Subcutaneous adipose tissue (tissue), 4 donors: ENCODE results near the gene ALDH3B1. TPM values are rescaled to one million over a fixed set of nuclear protein-coding genes. Genes with fewer than 3 reads are reported as not detected.

Source experiments
- CTCF ChIP-seq: fragments of 450-650 bp; IDR thresholded peaks from one replicate; pipeline ENCODE4 v1.5.1; 2016; ENCODE audit warnings: low read depth, mild to moderate bottlenecking, control low read depth, antibody characterized with exemption, moderate library complexity
- total RNA-seq, 4 donors: library from RNA; depleted of rRNA; stranded (reverse); fragments of >200 nt; gene quantifications; one replicate each; pipeline ENCODE4 v1.1.0, GENCODE V29; 2016

The ALDH3B1 gene
- total RNA-seq, 4 donors from 2014 or later: 11.7 to 43.5 (median 22.3) TPM

GRCh38 chr11:68024508-68024907, 14.4 kb downstream of the ALDH3B1 start:
- TF ChIP-seq CTCF: no peak

GRCh38 chr11:68025047-68025446, 14.9 kb downstream of the ALDH3B1 start:
- TF ChIP-seq CTCF: no peak

GRCh38 chr11:68026391-68027105, 16.4 kb downstream of the ALDH3B1 start:
- no peak for TF ChIP-seq CTCF

GRCh38 chr11:68027667-68028066, 17.5 kb downstream of the ALDH3B1 start:
- TF ChIP-seq CTCF: no peak

- TF ChIP-seq CTCF: no peak
Measured at GRCh38 chr11:68028802-68029545, 18.8 kb downstream of the ALDH3B1 start.

- no peak for TF ChIP-seq CTCF
Measured at GRCh38 chr11:68030318-68031143, 20.4 kb downstream of the ALDH3B1 start, which contains the start of gene NDUFS8. Gene NDUFS8 (plus strand): TSS chr11:68030681. CDS start chr11:68032152, 1,471 bp downstream.

- no peak for TF ChIP-seq CTCF
Measured at GRCh38 chr11:68031144-68031464, 21.0 kb downstream of the ALDH3B1 start.
